Endothelial cell of umbilical vein (primary cell): ENCODE measurements around the gene TBC1D8.

ENCODE experiments used
- EZH2 ChIP-seq: IDR thresholded peaks from 2 replicates; pipeline ENCODE4 v1.6.1; 2012; ENCODE audit warnings: borderline replicate concordance, low read depth, mild to moderate bottlenecking, moderate library complexity, low read length, inconsistent platforms; ENCODE audit not compliant: severe bottlenecking
- POLR2A ChIP-seq: IDR thresholded peaks from 2 replicates; pipeline ENCODE4 v1.6.1; 2012; ENCODE audit warnings: low read depth, mild to moderate bottlenecking, control low read depth, low read length
- TF ChIP-seq, protein P1 (sequence below), 2 donors: IDR thresholded peaks; 1 replicate in 1 of 2; 2 replicates in 1 of 2; pipeline ENCODE4 v1.5.1; 2011; ENCODE audit warnings: low read length in 2 of 2, mild to moderate bottlenecking in 2 of 2, moderate library complexity in 2 of 2, control low read depth in 1 of 2, inconsistent platforms in 1 of 2, low read depth in 1 of 2; ENCODE audit not compliant: insufficient read depth in 1 of 2; ENCODE audit errors: extremely low read depth in 1 of 2
- TF ChIP-seq, protein P2 (sequence below): IDR thresholded peaks from 2 replicates; pipeline ENCODE4 v1.6.1; 2011; ENCODE audit not compliant: insufficient read depth, insufficient read length

DNA sequence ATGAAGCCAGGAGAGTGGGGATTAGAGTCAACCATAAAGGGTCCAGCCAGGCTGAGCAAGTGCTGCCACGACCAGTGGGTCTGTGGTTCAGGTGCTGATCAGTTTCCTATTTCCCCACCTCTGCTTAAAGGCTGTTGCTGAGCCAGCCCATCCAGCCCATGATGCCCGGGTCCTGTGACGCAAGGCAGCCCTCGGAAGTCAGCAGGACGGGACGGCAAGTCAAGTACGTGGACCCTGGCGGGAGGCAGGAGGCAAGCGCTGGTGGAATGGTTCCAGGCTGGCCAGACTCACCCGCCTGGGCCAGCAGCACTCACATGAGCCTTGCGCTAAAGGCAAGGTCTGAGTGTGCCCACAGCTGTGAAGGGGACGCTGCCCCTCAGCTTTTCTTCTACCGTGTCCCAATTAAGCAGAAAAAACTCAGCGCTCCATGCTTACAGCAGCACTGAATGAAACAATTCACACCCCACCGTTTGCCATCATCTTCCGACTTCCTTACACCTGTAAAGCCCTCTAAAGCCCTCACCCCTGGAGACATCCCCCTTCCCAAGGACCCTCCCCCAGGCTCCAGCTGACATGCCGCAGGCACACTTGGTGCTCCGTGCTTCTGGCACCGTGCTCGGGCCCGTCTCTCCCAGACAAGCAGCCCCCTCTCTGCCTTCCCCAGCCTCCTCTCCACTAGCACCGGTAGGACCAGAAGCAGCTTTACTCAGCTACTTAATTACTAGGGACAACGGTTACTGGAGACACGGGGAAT, 160.4 kb downstream of the TBC1D8 start:
- TF ChIP-seq, protein P1, sequence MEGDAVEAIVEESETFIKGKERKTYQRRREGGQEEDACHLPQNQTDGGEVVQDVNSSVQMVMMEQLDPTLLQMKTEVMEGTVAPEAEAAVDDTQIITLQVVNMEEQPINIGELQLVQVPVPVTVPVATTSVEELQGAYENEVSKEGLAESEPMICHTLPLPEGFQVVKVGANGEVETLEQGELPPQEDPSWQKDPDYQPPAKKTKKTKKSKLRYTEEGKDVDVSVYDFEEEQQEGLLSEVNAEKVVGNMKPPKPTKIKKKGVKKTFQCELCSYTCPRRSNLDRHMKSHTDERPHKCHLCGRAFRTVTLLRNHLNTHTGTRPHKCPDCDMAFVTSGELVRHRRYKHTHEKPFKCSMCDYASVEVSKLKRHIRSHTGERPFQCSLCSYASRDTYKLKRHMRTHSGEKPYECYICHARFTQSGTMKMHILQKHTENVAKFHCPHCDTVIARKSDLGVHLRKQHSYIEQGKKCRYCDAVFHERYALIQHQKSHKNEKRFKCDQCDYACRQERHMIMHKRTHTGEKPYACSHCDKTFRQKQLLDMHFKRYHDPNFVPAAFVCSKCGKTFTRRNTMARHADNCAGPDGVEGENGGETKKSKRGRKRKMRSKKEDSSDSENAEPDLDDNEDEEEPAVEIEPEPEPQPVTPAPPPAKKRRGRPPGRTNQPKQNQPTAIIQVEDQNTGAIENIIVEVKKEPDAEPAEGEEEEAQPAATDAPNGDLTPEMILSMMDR (IDR thresholded peaks at IDR 0.05; ENCODE audit: extremely low read depth in 1 of 2, insufficient read depth in 1 of 2, low read depth in 1 of 2, low read length in 2 of 2) = no peak
- TF ChIP-seq, protein P2, sequence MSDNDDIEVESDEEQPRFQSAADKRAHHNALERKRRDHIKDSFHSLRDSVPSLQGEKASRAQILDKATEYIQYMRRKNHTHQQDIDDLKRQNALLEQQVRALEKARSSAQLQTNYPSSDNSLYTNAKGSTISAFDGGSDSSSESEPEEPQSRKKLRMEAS = no peak
- TF ChIP-seq POLR2A (no peak), EZH2 (no peak)
